Gastroesophageal sphincter (tissue), 4 donors: ENCODE results near the gene TMTC4. TPM values are rescaled to one million over a fixed set of nuclear protein-coding genes. Genes with fewer than 3 reads are reported as not detected.

Experiments
- ATAC-seq: fragments of 150-250 bp; one replicate; pipeline ENCODE4 v1.9.1; 2016; ENCODE audit warnings: mild to moderate bottlenecking, moderate library complexity
- H3K27ac ChIP-seq, 4 donors: fragments of 200-600 bp; sonication (generic) in 3 of 4; 1 replicate in 3 of 4; 2 replicates in 1 of 4; pipeline ENCODE4 v1.5.1; 2016 to 2019
- H3K27me3 ChIP-seq: fragments of 200-600 bp; sonication (generic); one replicate; pipeline ENCODE4 v1.5.1; 2019
- H3K36me3 ChIP-seq, 2 donors: fragments of 200-600 bp; sonication (generic); one replicate each; pipeline ENCODE4 v1.5.1; 2019; ENCODE audit warnings: control low read depth in 1 of 2
- H3K4me1 ChIP-seq, 3 donors: fragments of 200-600 bp; sonication (generic); 1 replicate in 2 of 3; 2 replicates in 1 of 3; pipeline ENCODE4 v1.5.1; 2016 to 2019; ENCODE audit warnings: control low read depth in 2 of 3
- H3K4me3 ChIP-seq, 2 donors: fragments of 200-600 bp; sonication (generic); one replicate each; pipeline ENCODE4 v1.5.1; 2019; ENCODE audit warnings: mild to moderate bottlenecking in 1 of 2, moderate library complexity in 1 of 2
- H3K9me3 ChIP-seq, 3 donors: fragments of 200-600 bp; sonication (generic); one replicate each; pipeline ENCODE4 v1.5.1; 2017 to 2019; ENCODE audit warnings: control low read depth in 2 of 3
- CTCF ChIP-seq, 4 experiments: fragments of 200-600 bp in 2 of 4; fragments of 450-650 bp in 2 of 4; sonication (generic) in 1 of 4; IDR thresholded peaks; one replicate each; pipeline ENCODE4 v1.5.1; 2017 to 2019; ENCODE audit warnings: antibody characterized with exemption in 4 of 4, mild to moderate bottlenecking in 2 of 4, moderate library complexity in 2 of 4
- EP300 ChIP-seq: sonication (generic); formaldehyde crosslinking; IDR thresholded peaks from one replicate; pipeline ENCODE4 v1.6.1; 2017; ENCODE audit warnings: antibody characterized with exemption, mild to moderate bottlenecking
- POLR2A ChIP-seq, 2 donors: fragments of 450-650 bp; IDR thresholded peaks; one replicate each; pipeline ENCODE4 v1.6.1; 2017; ENCODE audit warnings: antibody characterized with exemption in 2 of 2, mild to moderate bottlenecking in 2 of 2, moderate library complexity in 1 of 2
- POLR2AphosphoS5 ChIP-seq: sonication (generic); formaldehyde crosslinking; IDR thresholded peaks from one replicate; pipeline ENCODE4 v1.6.1; 2017; ENCODE audit warnings: antibody characterized with exemption
- WGBS, 2 donors: methylation state at CpG; one replicate each; pipeline ENCODE4 v1.1.5; 2018; ENCODE audit warnings: low coverage in 1 of 2; 5-methylcytosine and 5-hydroxymethylcytosine counted together
- total RNA-seq, 4 donors: library from RNA; depleted of rRNA; stranded (reverse); fragments of >200 nt; gene quantifications; one replicate each; pipeline ENCODE4 v1.1.0, GENCODE V29; 2016

The TMTC4 gene
- total RNA-seq: 10 to 100 TPM in 2 of 4 donors, 1 to 10 TPM in 2; 7.0 to 15.3 (median 10.0) TPM

GRCh38 chr13:100674572-100674871 is at the start of gene TMTC4:
TSS of gene TMTC4 (minus strand) at chr13:100674795. CDS start at chr13:100670362, 4,433 bp downstream.
- Histone ChIP-seq H3K4me3 (peak within 1 kb of the TSS; percentile 65 to 83), H3K9me3 (no peaks in the 10 kb centered on the region), H3K36me3 (peaks cover 0 to 7% of the 10 kb centered on the region in 2 donors), H3K27me3 (no peaks in the 10 kb centered on the region), H3K4me1 (peaks cover 0 to 23% (median 0%) of the 10 kb centered on the region in 3 donors), H3K27ac (peak within 1 kb of the TSS; percentile 7 to 94 (median 90))
- WGBS, 2 donors: no CpG with 5 or more reads among the region's 45 CpGs
- peak; percentile 41 for ATAC-seq
- TF ChIP-seq POLR2A (IDR thresholded peaks at IDR 0.05) (no peak), EP300 (no peak), POLR2AphosphoS5 (no peak), CTCF (IDR thresholded peaks at IDR 0.05) (no peak)

- no peaks in the 10 kb centered on the region for H3K4me1 ChIP-seq
- H3K27me3 ChIP-seq: peaks cover 12% of the 10 kb centered on the region
- TF ChIP-seq POLR2A (IDR thresholded peaks at IDR 0.05) (no peak), POLR2AphosphoS5 (no peak), EP300 (no peak), CTCF (IDR thresholded peaks at IDR 0.05) (no peak)
- H3K4me3 ChIP-seq: no peak overlapping the region
- no peak overlapping the region for H3K27ac ChIP-seq
- H3K36me3 ChIP-seq: no peaks in the 10 kb centered on the region
- no peak for ATAC-seq
- H3K9me3 ChIP-seq: peaks cover 0 to under 1% (median 0%) of the 10 kb centered on the region in 3 donors
- 61 to 89% methylated on average over 4 to 5 of the region's 7 CpGs for WGBS, 2 donors
Observed at GRCh38 chr13:100722517-100722916, 47.9 kb upstream of the TMTC4 start.

- no peak overlapping the region for H3K4me3 ChIP-seq
- TF ChIP-seq CTCF (IDR thresholded peaks at IDR 0.05) (peak; percentile 9 to 59 (median 40)), POLR2AphosphoS5 (no peak)
- no peaks in the 10 kb centered on the region for H3K4me1 ChIP-seq
- peaks cover 12% of the 10 kb centered on the region for H3K27me3 ChIP-seq
- no peaks in the 10 kb centered on the region for H3K36me3 ChIP-seq
- 5 to 13% methylated on average over 5 to 6 of the region's 6 CpGs for whole genome bisulfite sequencing, 2 donors
- ATAC-seq: no peak
- H3K9me3 ChIP-seq: no peaks in the 10 kb centered on the region
- no peak overlapping the region for H3K27ac ChIP-seq
Observed at GRCh38 chr13:100721885-100722512, 47.4 kb upstream of the TMTC4 start.

GRCh38 chr13:100715604-100716003 is 41.0 kb upstream of the TMTC4 start:
- H3K4me1 ChIP-seq: no peaks in the 10 kb centered on the region
- no peaks in the 10 kb centered on the region for H3K9me3 ChIP-seq
- TF ChIP-seq EP300: no peak
- TF ChIP-seq POLR2AphosphoS5: no peak
- TF ChIP-seq POLR2A (IDR thresholded peaks at IDR 0.05): no peak
- TF ChIP-seq CTCF (IDR thresholded peaks at IDR 0.05): no peak
- 89% methylated on average over 3 of the region's 7 CpGs; no CpG with 5 or more reads in 1 of the 2 donors for WGBS, 2 donors
- no peaks in the 10 kb centered on the region for H3K36me3 ChIP-seq
- H3K27me3 ChIP-seq: peaks cover 12% of the 10 kb centered on the region
- ATAC-seq: no peak
- no peak overlapping the region for H3K27ac ChIP-seq
- H3K4me3 ChIP-seq: no peak overlapping the region

GRCh38 chr13:100714478-100714877 is 39.9 kb upstream of the TMTC4 start:
- peaks cover 12% of the 10 kb centered on the region for H3K27me3 ChIP-seq
- no peaks in the 10 kb centered on the region for H3K9me3 ChIP-seq
- H3K4me1 ChIP-seq: no peaks in the 10 kb centered on the region
- no peaks in the 10 kb centered on the region for H3K36me3 ChIP-seq
- 24 to 25% methylated on average over 2 of the region's 2 CpGs for WGBS, 2 donors
- ATAC-seq: no peak
- TF ChIP-seq CTCF (IDR thresholded peaks at IDR 0.05) (no peak), POLR2A (IDR thresholded peaks at IDR 0.05) (no peak), POLR2AphosphoS5 (no peak), EP300 (no peak)
- H3K27ac ChIP-seq: no peak overlapping the region
- no peak overlapping the region for H3K4me3 ChIP-seq
